HG02798 (cell line): ENCODE measurements around the gene FCGR1A.
"Not testable (repeated sequence)": the region's sequence is repeated elsewhere in the genome, so short reads cannot be mapped to it uniquely, and the experiment has no call there.

Source experiments
- ATAC-seq: cut with Tn5 transposase; IDR thresholded peaks from one replicate; pipeline ENCODE4 v1.9.1; 2021; ENCODE audit warnings: mild to moderate bottlenecking; ENCODE audit not compliant: unreplicated experiment, poor library complexity

Gene FCGR1A

GRCh38 chr1:149775510-149776147 is 6.9 kb upstream of the FCGR1A start:
- not testable (repeated sequence) for ATAC-seq

DNA sequence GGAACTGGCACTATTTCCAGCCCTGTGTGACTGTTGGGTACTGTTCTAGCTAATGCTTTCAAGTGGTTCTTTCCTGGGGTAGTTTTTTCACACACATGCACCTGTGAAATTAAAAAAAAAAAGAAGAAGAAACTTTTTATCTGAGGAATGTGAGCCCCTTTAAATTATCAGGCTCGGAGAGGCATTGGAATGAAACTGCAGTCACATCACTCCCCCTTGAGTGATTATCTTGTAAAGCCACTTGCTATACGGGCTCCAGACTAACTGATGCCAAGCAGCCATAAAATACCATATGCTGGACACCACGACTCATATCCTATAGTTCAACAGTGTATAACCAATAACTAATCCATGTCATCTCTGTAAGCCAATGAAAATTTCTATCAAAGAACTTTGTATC is 5.4 kb upstream of the FCGR1A start:
- ATAC-seq: not testable (repeated sequence)

DNA sequence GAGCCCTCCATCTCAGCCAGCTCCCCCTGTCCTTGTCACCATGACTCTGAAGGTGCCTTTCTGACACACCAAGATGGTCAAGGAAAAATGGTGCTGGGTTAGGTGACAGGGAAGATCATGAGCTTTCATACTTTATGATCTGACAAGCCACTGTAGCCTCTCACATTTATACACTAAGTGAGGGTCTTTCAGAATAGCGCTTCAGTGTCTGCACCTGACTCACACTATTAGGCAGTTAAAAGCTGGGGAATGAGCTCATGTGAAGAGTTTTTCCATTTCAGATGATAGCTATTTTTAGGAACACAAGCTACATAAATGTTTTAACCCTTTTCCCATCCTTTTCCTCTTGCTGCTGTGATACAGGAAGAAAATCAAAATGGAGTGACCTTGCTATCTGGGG is 4.2 kb upstream of the FCGR1A start:
- not testable (repeated sequence) for ATAC-seq

DNA sequence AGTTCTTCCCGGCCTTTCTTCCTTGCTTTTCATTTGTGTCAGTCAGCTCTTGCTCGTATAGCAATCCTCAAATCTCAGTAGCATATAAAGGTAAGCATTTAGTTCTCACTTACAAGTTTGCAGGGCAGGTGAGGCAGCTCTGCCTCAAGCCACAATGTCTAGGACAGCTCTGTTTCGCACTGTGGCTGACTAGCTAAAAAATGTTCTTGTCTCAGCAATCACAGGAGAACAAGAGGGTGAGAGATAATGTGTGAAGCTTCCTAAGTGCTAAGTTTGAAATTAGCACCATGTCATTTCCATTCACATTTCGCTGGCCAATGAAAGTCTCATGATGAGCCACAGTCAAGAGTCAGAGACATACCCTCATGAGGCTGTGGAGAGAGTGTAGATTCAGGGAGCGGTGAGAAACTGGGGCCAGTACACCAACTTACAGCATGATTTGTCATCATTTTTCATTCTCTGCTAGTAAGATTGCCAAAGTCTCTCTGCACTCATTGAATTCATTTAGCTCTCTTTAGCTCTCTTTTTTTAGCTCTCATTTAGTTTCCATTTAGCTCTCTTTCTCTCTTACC is 995 bp upstream of the FCGR1A start:
- ATAC-seq: not testable (repeated sequence)

DNA sequence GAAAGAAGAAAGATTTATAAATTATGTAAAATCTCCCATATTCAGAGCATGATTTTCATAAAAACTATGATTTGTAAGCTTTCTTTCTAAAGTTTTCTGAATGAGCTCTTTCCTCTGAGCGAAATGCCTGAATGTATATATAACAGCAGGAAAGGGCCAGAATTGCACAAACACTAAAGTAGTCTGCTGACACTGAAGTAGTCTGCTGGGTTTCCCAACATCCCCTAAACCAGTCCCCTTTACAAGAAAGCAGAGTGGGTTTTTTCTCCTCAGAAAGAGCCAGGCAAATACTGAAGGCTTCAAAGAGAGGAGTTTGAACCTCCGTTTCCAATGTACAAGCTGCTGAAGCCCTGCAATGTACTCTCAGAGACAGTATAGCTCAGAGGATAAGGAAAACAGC is 795 bp downstream of the FCGR1A start:
- ATAC-seq: not testable (repeated sequence)

GRCh38 chr1:149783868-149784267 is 1.4 kb downstream of the FCGR1A start:
- not testable (repeated sequence) for ATAC-seq

DNA sequence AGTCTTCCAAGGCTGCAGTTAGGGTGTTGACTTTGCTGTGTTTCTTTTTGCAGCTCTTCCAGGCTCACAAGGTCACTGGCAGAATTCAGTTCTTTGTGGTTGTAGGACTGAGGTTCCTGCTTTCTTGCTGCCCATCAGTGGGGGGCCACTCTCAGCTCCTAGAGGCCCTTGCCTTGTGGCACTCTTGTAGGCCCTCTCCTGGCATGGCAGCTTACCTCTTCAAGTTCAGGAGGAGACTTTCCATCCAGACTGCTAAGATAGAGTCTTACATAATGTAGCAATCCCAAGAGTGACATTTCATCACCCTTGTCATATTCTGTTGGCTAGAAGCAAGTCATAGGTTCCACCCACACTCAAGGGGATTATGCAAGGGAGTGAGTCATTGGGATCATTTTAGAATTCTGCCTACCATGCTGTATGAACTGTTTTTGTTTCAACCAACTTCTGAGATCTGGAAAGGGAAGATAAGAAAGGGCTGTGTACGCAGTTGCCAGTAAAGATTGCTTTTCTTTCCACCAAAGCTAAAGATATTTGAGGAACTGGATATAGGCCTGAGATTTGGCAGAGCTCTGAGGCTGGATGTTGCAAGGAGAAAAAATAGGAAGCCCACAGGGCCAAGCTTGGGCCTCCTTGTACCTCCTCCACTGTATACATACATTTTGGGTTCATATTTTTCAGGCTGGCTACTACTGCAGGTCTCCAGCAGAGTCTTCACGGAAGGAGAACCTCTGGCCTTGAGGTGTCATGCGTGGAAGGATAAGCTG is 5.4 kb downstream of the FCGR1A start:
- not testable (repeated sequence) for ATAC-seq

DNA sequence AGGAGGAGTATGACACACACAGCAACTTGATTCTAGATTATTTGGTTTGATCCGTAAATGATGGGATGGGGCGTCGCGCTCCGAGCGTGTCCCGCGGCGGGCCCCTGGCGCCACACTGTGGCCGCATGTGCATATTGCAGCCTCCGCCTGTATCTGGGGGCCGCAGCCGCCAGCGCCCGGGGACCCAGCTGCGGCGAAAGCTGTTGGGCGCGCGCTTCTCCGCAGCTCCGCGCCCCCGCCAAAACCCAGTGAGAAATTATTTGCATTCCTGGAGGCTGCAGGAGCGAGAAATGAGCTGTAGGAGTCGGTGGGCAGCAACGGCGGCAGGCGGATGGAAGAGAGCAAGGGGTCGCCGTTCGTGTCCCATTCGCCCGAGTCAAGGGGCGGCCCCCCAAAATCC is 10.0 kb downstream of the FCGR1A start:
- ATAC-seq: peak; percentile 80

DNA sequence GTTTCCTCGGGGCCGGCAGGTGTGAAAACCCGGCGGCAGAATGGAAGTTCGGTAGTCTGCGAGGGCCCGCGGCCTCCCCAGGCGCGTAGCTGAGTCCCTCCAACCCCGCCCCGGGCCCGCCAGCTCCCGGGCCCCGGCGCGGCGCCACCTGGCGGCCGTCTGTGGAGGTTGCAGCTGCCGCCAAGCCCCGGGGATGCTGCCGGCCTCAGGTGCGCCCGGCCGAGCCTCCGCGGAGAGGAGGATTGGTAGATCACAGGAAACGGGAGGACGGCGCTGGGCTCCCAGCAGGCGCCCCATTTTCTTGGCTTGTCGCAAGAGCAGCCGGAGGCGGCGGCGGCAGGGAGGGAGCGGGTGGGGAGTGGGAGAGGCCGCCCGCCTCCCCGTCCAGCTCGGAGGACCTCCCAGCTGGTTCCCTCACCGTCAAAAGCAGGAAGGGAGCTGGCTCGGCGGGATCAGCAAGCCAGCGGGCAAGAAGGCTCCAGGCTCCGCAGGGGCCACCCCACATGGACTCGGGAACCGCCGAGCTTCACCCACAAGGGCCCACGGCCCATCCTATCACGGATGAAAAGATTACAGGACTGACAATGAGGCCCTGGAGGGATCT is 10.5 kb downstream of the FCGR1A start:
- ATAC-seq: peak; percentile 90

GRCh38 chr1:149793885-149794284 is 11.4 kb downstream of the FCGR1A start:
- ATAC-seq: not testable (repeated sequence)

DNA sequence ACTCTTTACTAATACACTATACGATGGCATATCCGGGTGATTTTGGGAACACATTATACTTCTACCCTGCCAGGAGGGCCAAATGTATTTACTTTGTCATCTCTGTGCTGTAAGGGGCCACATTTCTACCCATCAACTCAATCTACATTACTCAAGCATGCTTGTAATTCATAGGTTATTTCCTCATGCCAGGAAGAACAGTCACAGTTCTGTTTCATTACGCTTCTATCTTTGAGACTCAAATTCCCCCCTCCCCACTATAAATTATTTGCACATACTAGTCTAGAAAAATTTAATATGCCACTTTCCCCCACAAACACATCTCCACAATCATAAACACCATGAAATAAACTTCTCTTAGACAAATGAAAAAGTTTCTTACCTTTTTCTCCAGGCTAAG is 19.1 kb downstream of the FCGR1A start:
- ATAC-seq: not testable (repeated sequence)

- ATAC-seq: not testable (repeated sequence)
Observed at GRCh38 chr1:149804417-149805080, 22.1 kb downstream of the FCGR1A start.

GRCh38 chr1:149810697-149811405 is 28.4 kb downstream of the FCGR1A start:
- ATAC-seq: not testable (repeated sequence)

DNA sequence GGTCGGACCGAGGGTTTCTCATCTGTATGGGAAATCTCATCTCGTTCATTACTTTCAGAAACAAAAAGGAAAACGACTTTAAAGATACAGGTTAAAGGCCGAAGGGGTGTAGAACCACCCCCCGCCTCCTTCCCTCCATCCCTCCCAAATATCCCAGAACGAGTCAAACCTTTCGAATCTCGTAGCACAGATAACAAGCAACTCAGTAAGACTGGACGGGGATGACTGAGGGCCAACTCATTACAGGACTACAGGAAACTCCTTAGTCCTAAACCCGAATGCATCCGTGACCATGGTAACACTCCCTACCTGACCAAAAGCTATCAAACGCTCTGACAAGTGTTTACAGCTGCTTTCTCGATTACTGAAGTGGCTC is 29.0 kb downstream of the FCGR1A start:
- peak; percentile 23 for ATAC-seq

DNA sequence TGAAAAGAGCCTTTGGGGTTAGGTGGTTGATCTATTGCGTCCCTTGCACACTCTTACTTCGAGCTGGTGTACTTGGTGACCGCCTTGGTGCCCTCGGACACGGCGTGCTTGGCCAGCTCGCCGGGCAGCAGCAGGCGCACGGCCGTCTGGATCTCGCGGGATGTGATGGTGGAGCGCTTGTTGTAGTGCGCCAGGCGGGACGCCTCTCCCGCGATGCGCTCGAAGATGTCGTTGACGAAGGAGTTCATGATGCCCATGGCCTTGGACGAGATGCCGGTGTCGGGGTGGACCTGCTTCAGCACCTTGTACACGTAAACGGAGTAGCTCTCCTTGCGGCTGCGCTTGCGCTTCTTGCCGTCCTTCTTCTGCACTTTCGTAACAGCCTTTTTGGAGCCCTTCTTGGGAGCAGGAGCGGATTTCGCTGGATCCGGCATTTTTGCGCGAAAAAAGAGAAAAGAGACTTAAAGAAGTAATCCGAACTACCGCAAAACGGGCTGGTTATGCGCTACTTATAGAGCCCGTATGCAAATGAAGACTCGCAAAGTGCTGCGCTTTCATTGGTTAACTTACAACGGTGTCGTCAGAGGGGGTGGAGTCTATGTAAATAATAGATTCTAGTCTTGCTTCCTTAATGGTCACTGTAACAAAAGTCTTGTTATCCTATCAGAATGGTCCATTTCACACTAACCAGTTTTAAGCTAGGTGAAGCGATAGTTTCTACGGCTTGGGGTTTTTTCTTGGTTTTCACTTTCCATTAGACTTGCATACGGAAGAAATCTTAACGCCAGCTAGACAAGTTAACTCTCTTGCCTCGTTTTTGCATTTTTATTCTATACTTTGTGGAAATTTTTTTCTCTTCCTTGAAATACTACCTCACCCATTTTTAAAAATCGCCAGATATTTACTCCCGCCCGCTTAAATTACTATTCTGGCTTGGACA is 29.7 kb downstream of the FCGR1A start:
- ATAC-seq: peak; percentile 83

DNA sequence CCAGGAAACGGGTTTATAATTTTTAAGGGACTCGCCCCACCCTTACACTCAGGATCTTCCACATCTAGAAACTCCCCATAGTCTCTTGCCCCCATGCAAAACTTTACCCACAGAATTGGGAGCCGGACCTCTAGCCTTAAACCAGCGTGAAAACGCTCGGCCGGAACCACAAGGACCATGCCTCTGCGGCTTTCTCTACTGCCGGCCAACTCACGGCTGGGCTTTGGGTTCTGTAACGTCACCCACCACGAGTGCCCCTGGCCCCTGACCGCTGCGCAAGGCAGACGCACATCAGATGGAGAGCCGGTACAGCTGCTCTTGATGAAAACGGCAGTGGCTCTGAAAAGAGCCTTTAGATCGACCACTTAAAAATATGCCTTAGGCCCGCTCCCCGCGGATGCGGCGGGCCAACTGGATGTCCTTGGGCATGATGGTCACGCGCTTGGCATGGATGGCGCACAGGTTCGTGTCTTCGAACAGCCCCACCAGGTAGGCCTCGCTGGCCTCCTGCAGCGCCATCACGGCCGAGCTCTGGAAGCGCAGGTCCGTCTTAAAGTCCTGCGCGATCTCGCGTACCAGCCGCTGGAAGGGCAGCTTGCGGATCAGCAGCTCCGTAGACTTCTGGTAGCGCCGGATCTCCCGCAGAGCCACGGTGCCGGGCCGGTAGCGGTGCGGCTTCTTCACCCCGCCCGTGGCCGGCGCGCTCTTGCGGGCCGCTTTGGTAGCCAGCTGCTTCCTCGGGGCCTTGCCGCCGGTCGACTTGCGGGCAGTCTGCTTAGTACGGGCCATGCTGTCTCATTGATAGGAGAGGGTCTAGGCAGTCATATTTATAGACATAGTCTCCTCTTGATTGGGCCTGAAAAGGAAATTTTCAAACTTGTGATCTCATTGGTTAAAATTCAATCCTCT is 30.7 kb downstream of the FCGR1A start:
- peak; percentile 37 for ATAC-seq

DNA sequence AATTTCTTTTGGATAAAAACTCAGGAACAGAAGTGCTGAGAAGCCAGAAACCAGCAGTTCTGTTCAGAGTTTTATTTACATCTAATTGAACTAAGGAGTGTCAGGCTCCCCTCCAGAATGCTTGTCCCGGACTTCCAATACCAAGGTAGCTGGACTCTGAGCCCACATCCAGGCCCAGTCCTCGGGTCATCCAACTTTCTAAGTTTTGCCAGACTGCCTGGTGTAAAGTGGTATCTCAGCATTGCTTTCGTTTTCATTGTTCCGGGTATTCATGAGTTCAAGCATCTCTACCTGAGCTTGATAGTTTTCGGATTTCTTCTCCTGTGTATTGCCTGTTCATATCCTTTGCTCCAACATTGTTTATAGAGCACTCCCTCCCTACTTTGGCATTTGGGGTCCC is 37.9 kb downstream of the FCGR1A start:
- ATAC-seq: not testable (repeated sequence)

DNA sequence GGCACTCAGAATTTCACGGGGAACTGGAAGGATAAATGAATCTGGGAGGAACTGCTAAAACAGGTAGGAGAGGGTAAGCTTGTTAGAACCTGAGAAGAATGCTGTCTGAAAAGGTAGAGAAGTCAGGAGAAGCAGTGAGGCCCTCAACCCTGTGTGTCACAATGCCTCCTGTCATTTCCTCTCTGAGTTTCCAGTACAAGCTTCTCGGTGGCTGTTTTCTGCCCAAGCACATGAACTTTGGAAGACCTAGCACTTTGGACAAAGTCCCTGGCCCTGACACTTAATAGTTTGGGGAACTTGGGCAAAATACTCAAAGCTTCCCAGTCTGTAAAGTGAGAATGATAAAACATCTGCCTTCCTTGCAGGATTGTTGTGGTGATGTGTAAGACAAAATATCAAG is 44.1 kb downstream of the FCGR1A start:
- ATAC-seq: not testable (repeated sequence)
